Effector memory CD4-positive, alpha-beta T cell (primary cell): Measurements from ENCODE around the gene FOXO6.

Experiments
- DNase-seq, 3 donors: peaks; one replicate each; pipeline ENCODE4 v3.0.0-alpha.2; 2020
- H3K27ac ChIP-seq: 2 replicates; pipeline ENCODE4 v1.7.0; 2013; ENCODE audit warnings: mild to moderate bottlenecking, low read length, moderate library complexity; ENCODE audit not compliant: insufficient read depth, poor library complexity, severe bottlenecking
- H3K27me3 ChIP-seq: replicated peaks from 2 replicates; pipeline ENCODE4 v1.7.0; 2013; ENCODE audit warnings: mild to moderate bottlenecking, low read length; ENCODE audit not compliant: insufficient read depth, control insufficient read depth, poor library complexity, severe bottlenecking
- H3K36me3 ChIP-seq: 2 replicates; pipeline ENCODE4 v1.7.0; 2013; ENCODE audit warnings: mild to moderate bottlenecking, low read length, moderate library complexity; ENCODE audit not compliant: control insufficient read depth, insufficient read depth
- H3K4me1 ChIP-seq: 2 replicates; pipeline ENCODE4 v1.7.0; 2013; ENCODE audit warnings: low read length, mild to moderate bottlenecking; ENCODE audit not compliant: control insufficient read depth, insufficient read depth, poor library complexity, severe bottlenecking
- H3K4me3 ChIP-seq: 2 replicates; pipeline ENCODE4 v1.7.0; 2013; ENCODE audit warnings: low read length, low read depth, mild to moderate bottlenecking; ENCODE audit not compliant: insufficient read depth, poor library complexity, severe bottlenecking
- H3K9me3 ChIP-seq: 2 replicates; pipeline ENCODE4 v1.7.0; 2013; ENCODE audit warnings: mild to moderate bottlenecking, low read length, moderate library complexity; ENCODE audit not compliant: control insufficient read depth

FOXO6 gene

GRCh38 chr1:41416081-41416480, 54.8 kb downstream of the FOXO6 start:
- Histone ChIP-seq H3K4me1 (no peaks in the 10 kb centered on the region), H3K4me3 (no peak overlapping the region), H3K27ac (no peak overlapping the region), H3K36me3 (no peaks in the 10 kb centered on the region), H3K9me3 (no peaks in the 10 kb centered on the region), H3K27me3 (no peaks in the 10 kb centered on the region)
- no peak for DNase-seq

DNA sequence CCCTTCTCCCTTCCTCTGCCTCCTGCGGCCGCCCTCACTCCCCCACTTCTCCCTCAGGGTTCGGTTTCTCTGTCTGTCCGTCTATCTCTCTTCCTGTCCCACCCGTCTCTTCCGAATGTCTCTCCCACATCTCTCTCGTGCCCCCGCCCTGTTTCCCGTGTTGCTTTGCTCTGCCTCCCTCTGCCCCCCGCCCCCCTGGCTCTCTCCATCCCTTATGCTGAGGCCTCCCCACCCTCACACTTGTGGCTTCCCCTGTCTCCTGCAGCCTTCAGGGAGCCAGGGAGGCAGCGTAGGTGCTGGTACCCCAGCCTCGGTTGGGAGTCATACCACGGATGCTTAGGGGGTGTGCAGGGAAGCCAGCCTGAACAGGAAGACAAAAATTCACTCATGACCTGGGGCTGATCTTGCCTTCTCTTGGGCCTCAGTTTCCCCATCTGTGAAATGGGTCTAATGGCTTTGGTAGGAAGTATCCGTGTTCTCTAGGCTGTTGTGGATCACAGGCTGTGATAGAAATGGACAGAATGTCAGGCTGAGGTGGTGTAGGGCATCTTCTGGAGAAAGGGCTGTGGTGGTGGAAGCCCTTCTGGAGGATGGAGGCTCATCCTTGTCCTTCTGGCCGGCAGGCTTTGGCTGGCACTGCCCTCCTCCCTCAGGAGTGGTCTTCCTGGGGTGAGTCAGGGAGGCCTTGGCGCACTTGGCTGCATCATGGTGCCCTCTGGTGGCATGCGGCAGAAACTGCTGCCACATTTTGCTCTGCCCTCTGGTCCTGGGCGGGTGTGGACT, 55.5 kb downstream of the FOXO6 start:
- Histone ChIP-seq H3K4me1 (no peaks in the 10 kb centered on the region), H3K9me3 (no peaks in the 10 kb centered on the region), H3K27me3 (no peaks in the 10 kb centered on the region), H3K4me3 (no peak overlapping the region), H3K27ac (no peak overlapping the region), H3K36me3 (no peaks in the 10 kb centered on the region)
- peak; percentile 15 to 37 (median 26) for DNase-seq

DNA sequence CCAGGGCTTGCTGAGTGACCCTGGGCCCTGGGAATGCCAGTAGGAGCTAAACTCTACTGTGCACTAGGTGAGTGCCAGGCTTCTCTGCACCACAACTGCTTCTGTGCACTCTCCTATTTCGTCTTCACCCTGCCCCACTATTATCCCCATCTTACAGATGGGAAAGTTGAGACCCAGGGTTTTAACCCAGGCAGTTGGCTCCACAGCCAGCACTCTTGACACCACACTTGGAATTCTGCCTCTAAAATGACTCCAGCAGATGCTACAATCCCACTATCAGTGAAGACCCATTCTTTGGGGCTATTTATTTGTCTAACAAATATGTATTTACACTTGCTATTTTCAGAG, 56.1 kb downstream of the FOXO6 start:
- no peak overlapping the region for H3K27ac ChIP-seq
- no peak overlapping the region for H3K4me3 ChIP-seq
- no peaks in the 10 kb centered on the region for H3K4me1 ChIP-seq
- H3K9me3 ChIP-seq, result no peaks in the 10 kb centered on the region
- DNase-seq, result no peak
- H3K27me3 ChIP-seq, result no peaks in the 10 kb centered on the region
- H3K36me3 ChIP-seq, result no peaks in the 10 kb centered on the region

- no peak overlapping the region for H3K4me3 ChIP-seq
- H3K36me3 ChIP-seq, result no peaks in the 10 kb centered on the region
- H3K4me1 ChIP-seq, result no peaks in the 10 kb centered on the region
- H3K27me3 ChIP-seq, result no peaks in the 10 kb centered on the region
- no peak for DNase-seq
- H3K27ac ChIP-seq, result no peak overlapping the region
- no peaks in the 10 kb centered on the region for H3K9me3 ChIP-seq
Observed at GRCh38 chr1:41417746-41418145, 56.5 kb downstream of the FOXO6 start.

DNA sequence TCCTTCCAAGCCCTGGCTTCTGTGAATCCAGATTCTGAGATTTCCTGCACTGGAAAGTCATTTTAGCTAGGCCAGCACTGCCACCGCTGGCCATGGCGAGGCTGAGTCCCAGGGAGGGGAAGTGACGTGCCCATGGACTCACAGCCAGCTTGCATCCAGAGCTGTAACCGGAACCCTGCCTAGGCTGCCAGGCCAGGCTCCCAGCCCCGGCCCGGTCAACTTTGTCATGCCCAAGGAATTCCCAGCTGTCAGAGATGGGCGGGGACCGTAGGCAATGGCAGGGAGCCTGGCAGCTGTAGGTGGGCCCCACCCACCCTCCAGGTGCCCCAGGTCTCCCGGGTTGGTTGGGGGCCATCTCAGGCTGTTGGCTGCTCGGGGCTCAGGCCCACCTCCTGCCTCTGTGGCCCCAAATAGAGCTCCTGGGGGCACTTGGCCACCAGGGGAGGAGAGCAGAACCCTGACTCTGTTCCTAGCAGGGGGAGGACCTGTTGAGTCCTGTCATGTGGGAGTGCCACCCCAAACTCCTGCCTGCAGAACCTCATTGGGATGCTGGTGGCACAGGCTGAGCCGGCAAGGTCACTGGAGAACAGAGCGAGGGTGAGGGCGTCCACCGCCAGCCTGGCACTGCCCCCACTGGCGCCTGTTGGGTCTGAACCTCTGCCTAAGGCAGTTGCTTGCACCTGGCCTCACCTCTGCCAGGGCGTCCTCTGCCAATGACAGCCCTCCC, 57.8 kb downstream of the FOXO6 start:
- no peak for DNase-seq
- Histone ChIP-seq H3K9me3 (no peaks in the 10 kb centered on the region), H3K4me1 (no peaks in the 10 kb centered on the region), H3K27ac (no peak overlapping the region), H3K4me3 (no peak overlapping the region), H3K27me3 (no peaks in the 10 kb centered on the region), H3K36me3 (no peaks in the 10 kb centered on the region)

DNA sequence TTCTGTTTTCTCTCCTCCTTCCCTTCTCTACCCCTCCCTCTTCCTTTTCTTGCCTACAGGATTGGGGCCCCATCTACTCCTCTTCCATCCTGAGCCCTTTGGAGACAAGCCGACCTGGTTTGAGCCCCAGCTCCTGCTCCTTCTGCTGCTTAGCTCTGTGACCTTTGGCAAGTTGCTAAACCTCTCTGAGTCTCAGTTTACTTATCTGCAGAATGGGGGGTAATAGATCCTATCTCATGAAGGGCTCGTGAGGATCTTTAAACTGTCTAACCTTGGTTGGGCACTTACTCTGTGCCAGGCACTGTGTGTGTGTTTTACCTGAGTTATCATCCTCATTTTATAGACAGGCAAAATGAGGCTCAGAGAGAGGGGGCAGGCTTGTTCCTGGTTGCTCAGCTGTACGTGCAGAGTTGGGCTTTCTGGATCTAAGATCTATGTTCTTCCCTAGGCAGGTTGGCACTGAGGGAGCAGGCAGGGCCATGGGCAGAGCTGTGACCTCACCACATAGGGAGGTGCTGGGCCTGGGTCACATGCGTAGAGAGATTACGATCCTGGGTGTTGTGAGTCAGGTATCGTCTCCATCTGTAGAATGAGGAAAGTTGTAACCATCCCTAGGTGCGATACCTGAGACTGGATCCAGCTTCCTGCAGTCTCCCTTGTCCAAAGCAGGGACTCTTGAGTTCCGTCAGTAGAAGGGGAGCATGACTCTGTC, 58.5 kb downstream of the FOXO6 start:
- Histone ChIP-seq H3K27me3 (no peaks in the 10 kb centered on the region), H3K36me3 (no peaks in the 10 kb centered on the region), H3K4me3 (no peak overlapping the region), H3K4me1 (no peaks in the 10 kb centered on the region), H3K27ac (no peak overlapping the region), H3K9me3 (no peaks in the 10 kb centered on the region)
- DNase-seq, result no peak

DNA sequence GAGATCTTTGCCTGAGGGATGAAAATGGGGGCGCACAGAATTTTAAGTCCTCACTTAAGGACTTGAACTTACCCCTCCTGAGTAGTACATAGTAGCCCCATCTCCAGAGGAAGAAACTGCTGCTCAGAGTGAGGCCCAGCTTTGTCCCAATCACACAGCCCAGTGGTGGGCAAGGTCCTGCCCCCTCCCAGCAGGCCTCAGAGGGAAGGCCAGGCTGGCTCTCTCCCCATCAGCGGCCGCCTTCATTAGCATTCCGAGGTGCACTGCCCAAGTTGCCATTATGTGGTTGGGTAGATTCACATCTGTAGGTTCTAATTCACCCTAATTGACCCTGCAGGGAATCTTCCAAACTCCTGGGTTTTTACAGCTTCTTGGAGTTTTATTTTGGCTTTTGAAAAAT, 59.1 kb downstream of the FOXO6 start:
- Histone ChIP-seq H3K27me3 (no peaks in the 10 kb centered on the region), H3K4me1 (no peaks in the 10 kb centered on the region), H3K36me3 (no peaks in the 10 kb centered on the region), H3K27ac (no peak overlapping the region), H3K9me3 (no peaks in the 10 kb centered on the region), H3K4me3 (no peak overlapping the region)
- no peak for DNase-seq

DNA sequence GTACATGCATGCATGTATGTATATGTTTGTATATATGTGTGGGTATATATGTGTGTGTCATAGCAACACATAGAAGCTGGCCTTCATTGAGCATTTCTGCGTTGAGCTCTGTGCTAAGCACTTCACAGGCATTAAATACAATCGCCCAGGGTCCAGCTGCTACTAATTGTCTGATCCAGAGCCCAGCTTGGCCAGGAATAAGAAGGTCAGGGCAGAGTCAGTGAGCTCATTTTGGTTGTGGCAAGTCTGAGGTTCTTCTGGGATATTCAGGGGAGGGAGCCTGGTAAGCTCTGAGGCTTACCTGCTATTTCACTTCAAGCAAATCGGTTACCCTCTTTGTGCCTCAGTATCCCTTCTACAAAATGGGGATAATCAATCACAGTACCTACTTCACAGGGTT, 59.6 kb downstream of the FOXO6 start:
- Histone ChIP-seq H3K27me3 (no peaks in the 10 kb centered on the region), H3K36me3 (no peaks in the 10 kb centered on the region), H3K27ac (no peak overlapping the region), H3K9me3 (no peaks in the 10 kb centered on the region), H3K4me1 (no peaks in the 10 kb centered on the region), H3K4me3 (no peak overlapping the region)
- no peak for DNase-seq

GRCh38 chr1:41422306-41422705, 61.1 kb downstream of the FOXO6 start:
- Histone ChIP-seq H3K9me3 (no peaks in the 10 kb centered on the region), H3K4me3 (no peak overlapping the region), H3K4me1 (no peaks in the 10 kb centered on the region), H3K36me3 (no peaks in the 10 kb centered on the region), H3K27me3 (no peaks in the 10 kb centered on the region), H3K27ac (no peak overlapping the region)
- no peak for DNase-seq
